GM19035 (cell line): Measurements from ENCODE around the gene PRR7.
A peak's percentile ranks its signal among the peaks of the same experiment; 100 is the strongest.

Source experiments
- ATAC-seq: cut with Tn5 transposase; IDR thresholded peaks from one replicate; pipeline ENCODE4 v1.9.1; 2021; ENCODE audit not compliant: unreplicated experiment

The PRR7 gene

DNA sequence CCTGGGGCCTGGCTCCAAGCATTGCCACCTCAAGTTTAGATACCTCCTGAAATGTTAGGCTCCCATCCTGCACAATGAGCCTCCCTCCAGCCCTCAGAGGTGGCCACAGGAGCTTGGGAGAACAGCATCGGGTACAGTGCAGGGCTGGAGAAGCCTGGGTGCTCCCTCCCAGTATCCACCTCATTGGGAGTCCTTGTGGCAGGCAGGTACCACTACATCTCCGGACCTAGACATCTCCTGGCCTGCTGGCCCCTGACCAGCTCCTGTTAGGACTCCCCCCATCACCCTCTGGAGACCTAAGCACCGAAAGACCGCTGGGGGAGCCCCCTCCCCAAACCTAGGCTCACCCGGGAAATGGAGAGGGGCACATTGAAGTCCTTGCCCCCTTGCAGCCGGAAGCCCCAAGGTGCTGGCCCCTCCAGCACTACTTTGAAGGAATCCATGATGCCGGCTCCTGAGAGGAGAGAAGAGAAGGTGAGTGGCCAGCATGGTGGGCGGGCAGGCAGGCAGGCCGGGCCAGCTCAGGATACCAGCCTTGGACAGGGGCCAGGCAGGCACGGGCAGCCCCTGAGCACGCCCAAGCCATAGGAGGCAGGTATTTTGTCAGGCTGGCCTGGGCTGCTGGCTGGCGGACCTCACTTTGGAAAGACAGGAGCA is 49.6 kb downstream of the PRR7 start:
- no peak for ATAC-seq

DNA sequence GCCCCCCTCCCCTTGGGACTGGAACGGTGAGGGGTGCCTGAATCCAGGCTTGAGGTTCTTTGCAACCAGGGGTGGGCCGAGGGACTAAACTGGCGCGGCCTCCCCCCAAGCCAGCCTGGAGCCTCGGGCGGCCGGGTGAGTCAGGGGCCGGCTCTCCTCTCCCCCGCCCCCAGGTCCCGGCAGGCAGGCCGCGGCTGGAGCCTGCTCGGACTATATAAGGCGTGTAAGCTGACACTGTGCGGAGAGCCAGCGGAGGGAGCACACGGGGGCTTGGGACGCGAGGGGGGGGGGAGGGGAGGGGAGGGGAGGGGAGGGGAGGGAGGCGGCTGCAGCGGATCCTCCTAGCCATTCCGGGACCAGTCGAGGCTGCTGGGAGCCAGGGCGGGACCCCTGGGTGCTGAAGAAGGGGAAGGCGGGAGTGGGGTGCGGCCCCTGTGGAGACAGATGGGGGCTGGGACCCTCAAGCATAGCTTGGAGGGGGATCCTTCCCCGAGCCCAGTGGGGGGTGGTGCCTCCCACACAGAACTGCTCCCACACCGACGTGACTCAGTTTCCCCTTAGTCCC is 50.2 kb downstream of the PRR7 start:
- ATAC-seq = no peak

DNA sequence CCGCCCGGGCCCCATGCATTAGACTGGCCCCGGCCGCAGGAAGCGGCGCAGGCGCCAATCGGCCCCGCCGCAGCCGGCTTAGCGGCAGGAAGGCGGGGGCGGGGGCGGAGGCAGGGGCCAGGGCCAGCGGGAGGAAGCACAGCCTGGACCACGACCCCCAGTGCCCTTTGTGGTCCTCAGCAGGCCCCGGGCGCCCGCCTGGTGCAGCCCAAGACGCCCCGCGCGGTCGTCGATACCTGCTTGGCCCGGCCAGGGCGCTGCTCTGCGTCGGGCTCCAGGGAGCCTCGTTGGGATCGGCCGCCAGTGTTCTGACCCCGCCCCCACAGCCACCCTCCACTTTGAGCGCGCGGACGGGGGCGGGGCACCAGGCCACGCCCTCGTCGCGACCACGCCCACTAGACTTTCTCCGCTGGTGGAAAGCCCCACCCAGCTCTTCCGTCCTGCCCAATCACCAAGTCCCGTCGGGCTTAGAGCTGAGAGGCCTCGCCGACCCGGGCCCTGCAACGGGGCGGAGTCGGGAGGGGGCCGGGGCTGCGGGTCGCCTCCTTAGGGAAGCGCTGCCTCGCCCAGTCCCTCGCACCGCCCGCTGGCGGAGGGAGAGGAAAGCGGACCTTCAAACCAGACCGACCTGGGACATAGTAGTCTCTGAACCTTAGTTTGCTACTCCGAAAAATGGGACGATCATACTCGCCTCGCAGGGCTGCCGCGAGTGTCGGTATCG is 50.8 kb downstream of the PRR7 start, which contains the start of gene PDLIM7:
Gene PDLIM7, minus strand, starts transcription at position 313 of the 721 bp plus-strand sequence. CDS start 1,092 bp downstream, outside the sequence.
- peak; percentile 79 for ATAC-seq

GRCh38 chr5:177498013-177498787 is 51.6 kb downstream of the PRR7 start:
- peak; percentile 3 for ATAC-seq

- no peak for ATAC-seq
Observed at GRCh38 chr5:177499842-177500241, 53.2 kb downstream of the PRR7 start.

DNA sequence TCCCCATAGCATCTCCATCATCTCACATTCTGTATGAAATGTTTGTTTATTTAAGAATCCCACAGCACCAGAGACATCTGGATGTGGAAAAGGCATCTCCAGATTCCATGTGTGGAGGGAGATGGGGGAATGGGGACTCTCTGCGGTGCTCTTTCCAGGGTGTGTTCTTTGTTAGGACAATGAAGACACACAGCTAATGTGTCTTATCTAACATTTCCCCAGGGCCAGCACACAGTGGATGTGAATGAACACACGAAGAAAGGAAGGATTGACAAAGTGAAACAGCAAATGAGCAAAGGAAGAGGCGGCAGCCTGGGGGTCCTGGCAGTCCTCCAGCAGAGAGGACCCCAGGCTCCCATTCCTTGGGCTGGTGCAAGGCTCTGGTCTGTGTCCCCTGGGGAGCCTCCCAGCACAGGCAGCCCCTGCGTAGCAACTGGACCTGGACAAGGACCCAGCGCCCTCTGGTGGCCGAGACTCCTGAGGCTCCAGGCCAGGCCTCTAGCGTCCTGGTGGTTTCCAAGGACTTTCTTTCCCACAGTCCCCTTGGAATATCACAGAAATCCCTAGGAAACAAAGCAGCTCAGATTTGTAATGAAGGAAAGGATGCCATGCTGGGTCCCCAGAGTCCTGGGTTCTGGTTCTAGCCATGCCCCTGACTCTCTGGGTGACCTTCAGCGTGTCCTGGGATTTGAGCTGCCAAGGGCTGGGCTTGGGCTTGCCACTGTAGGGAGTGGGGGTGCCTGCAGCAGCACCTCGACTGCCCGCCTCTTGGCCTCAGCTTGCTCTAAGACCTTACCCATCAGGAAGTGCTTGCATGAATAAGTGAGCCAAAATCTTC is 54.3 kb downstream of the PRR7 start:
- ATAC-seq = no peak

DNA sequence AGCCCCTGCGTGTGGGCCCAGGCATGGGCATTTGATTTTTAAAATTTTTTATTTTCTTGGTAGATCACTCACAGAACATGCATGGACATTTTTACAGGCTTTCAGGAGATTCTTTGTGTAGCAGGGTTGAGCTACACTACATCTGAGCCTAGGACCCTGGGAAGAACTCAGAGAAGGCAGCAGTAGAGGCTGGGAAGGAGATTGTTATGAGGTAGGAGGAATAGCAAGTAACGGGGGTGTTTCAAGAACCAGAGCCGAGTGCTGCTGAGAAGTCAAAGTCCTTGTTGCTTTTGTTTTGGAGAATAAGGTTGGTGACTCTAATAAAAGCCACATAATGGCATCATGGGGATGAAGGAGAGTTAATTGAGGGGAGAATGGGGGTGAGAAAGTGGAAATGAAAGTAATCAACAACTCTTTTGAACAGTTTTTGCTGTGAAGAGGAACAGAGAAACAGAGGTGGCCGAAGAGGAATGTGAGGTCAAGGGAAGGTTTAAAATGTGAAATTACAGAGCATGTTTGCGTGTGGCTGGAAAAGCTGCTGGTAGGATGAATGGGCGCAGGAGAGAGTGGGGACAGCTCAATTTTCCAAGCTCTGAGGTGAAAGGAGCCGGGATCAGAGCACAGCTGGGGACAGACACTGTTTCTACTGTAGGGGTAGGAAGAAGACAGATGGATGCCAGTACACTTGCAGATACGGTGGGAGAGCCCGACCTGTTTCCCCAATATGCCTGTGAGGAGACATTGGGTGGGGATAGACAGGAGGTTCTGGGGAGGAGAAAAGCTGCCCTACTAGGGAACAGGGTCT is 55.5 kb downstream of the PRR7 start:
- no peak for ATAC-seq

GRCh38 chr5:177502886-177503285 is 56.3 kb downstream of the PRR7 start:
- ATAC-seq = no peak

DNA sequence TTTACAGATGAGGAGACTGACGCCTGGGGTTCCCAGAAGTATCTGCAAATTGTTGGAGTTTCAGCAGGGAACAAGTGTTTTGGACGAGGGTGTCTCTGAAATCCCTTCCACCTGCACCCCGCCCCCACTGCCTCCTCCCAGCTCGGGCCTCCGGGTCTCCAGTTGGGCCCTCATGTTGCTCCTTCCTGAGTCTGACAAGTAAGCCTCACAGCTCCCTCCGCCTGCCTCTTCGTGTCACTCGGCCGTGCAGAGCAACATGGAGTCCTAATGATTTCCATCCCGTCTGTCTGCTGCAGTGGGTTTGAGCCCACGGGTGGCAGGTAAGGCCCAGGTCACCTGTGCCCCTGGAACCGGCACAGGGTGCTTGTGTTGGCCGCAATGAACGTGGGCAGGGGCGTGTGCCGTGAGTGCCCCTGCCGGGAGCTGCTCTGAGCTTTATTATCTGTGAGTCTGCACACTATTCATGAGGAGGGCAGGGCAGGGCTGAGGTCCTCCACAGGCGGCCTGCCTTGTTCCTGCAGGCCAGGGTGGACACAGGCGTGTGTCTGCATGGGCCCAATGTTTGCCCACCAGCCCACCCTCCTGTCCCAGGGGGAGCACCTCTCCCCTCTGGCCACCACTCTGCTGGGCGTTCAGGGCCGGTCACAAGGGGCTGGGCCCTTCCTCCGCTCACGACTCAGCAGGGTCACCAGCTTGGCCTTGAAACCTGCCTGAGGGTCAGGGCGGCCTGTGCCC is 56.9 kb downstream of the PRR7 start:
- no peak for ATAC-seq

GRCh38 chr5:177504086-177505056 is 57.8 kb downstream of the PRR7 start:
- no peak for ATAC-seq

DNA sequence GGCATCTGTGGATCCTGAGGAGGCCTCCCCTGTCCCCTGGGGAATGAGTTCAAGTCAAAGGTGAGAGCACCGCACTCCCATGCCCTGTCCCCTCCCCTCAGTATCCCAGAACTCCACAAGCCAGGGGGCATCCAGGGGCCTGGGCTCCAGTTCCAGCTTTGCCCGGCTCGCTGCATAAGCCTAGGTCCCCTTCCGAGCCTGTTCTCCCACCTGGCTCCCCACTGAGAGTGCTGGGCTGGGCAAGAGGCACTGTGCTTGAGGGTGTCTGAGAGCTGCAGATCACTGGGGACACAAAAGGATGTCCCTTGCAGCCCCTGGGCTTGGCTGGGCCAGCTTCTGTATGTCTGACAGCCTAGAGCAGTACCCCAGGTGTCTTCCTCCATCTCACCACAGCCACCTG is 58.5 kb downstream of the PRR7 start:
- no peak for ATAC-seq
